CD4-positive, alpha-beta T cell (primary cell): ENCODE measurements around the gene DLG1. TPM values are rescaled to one million over a fixed set of nuclear protein-coding genes. Genes with fewer than 3 reads are reported as not detected.

ENCODE experiments used
- ATAC-seq: fragments of 200-7000 bp; cut with Tn5 transposase; one replicate; pipeline ENCODE4 v1.10.0; 2022; ENCODE audit warnings: mild to moderate bottlenecking; ENCODE audit not compliant: poor library complexity
- CTCF ChIA-PET: fragments of 350-600 bp; sonication (Branson Sonifier 250); formaldehyde crosslinking; loops from one replicate; lab custom pipeline; 2021; ENCODE audit warnings: antibody characterized with exemption, inconsistent platforms; lab: Charles Lee
- POLR2A ChIA-PET: fragments of 350-600 bp; sonication (Branson Sonifier 250); formaldehyde crosslinking; loops from one replicate; lab custom pipeline; 2021; ENCODE audit warnings: antibody characterized with exemption, inconsistent platforms; lab: Charles Lee
- DNase-seq, 14 experiments: peaks; one replicate each; pipeline ENCODE4 v3.0.0-alpha.2; 2013 to 2020; ENCODE audit warnings: mixed read lengths in 2 of 14
- H3K27ac ChIP-seq, 2 donors: one replicate each; pipeline versions ENCODE4 v1.5.1 to v1.7.0; 2013; ENCODE audit warnings: low read length in 2 of 2, low read depth in 1 of 2, mild to moderate bottlenecking in 1 of 2
- H3K27me3 ChIP-seq, 2 experiments: 1 replicate in 1 of 2; 2 replicates in 1 of 2; pipeline versions ENCODE4 v1.6.1 to v1.7.0; 2013; ENCODE audit warnings: low read length in 2 of 2, control low read depth in 1 of 2, mild to moderate bottlenecking in 1 of 2, moderate library complexity in 1 of 2; ENCODE audit not compliant: insufficient read depth in 2 of 2, control insufficient read depth in 1 of 2
- H3K36me3 ChIP-seq: one replicate; pipeline ENCODE4 v1.6.1; 2013; ENCODE audit warnings: low read length, control low read depth; ENCODE audit not compliant: insufficient read depth
- H3K4me1 ChIP-seq: one replicate; pipeline ENCODE4 v1.6.1; 2013; ENCODE audit warnings: low read length, control low read depth; ENCODE audit not compliant: insufficient read depth
- H3K4me3 ChIP-seq: one replicate; pipeline ENCODE4 v1.5.1; 2013; ENCODE audit warnings: mild to moderate bottlenecking, low read length, moderate library complexity
- H3K9me3 ChIP-seq, 2 experiments: 1 replicate in 1 of 2; 2 replicates in 1 of 2; pipeline versions ENCODE4 v1.6.1 to v1.7.0; 2013; ENCODE audit warnings: low read length in 2 of 2, mild to moderate bottlenecking in 2 of 2, control low read depth in 1 of 2, moderate library complexity in 1 of 2; ENCODE audit not compliant: control insufficient read depth in 1 of 2, insufficient read depth in 1 of 2
- H3K27ac Mint-ChIP-seq: one replicate; pipeline ENCODE4 v1.8.0; 2020; ENCODE audit warnings: mixed read lengths
- H3K27me3 Mint-ChIP-seq: one replicate; pipeline ENCODE4 v1.8.0; 2021; ENCODE audit warnings: mixed read lengths
- H3K36me3 Mint-ChIP-seq: one replicate; pipeline ENCODE4 v1.8.0; 2021; ENCODE audit warnings: low read depth, mixed read lengths
- H3K4me1 Mint-ChIP-seq: one replicate; pipeline ENCODE4 v1.8.0; 2021; ENCODE audit warnings: low read depth, mixed read lengths
- H3K4me3 Mint-ChIP-seq: one replicate; pipeline ENCODE4 v1.8.0; 2020; ENCODE audit warnings: mild to moderate bottlenecking, mixed read lengths
- H3K9me3 Mint-ChIP-seq: one replicate; pipeline ENCODE4 v1.8.0; 2020; ENCODE audit warnings: mixed read lengths
- intact Hi-C, 2 experiments: fragments of 100-400 bp; cut with DNase I in 1 of 2; cut with micrococcal nuclease in 1 of 2; formaldehyde crosslinking; loops; one replicate each; pipeline versions ENCODE4 v1.15.1 to v1.9.0; 2023 to 2025; cut with DNase I, micrococcal nuclease
- total RNA-seq, 174 experiments: library from RNA in 2 of 174; stranded (reverse) in 2 of 174; gene quantifications; one replicate each; pipeline ENCODE4 v1.2.3 and lab custom pipeline; 2021 to 2026
- TF ChIP-seq, protein P1 (sequence below): fragments of 200-600 bp; IDR thresholded peaks from one replicate; pipeline ENCODE4 v1.8.0; 2022; ENCODE audit warnings: antibody characterized with exemption, mild to moderate bottlenecking

Gene DLG1
- total RNA-seq, 2 experiments from 2014 or later: 86.8 to 91.8 TPM

DNA sequence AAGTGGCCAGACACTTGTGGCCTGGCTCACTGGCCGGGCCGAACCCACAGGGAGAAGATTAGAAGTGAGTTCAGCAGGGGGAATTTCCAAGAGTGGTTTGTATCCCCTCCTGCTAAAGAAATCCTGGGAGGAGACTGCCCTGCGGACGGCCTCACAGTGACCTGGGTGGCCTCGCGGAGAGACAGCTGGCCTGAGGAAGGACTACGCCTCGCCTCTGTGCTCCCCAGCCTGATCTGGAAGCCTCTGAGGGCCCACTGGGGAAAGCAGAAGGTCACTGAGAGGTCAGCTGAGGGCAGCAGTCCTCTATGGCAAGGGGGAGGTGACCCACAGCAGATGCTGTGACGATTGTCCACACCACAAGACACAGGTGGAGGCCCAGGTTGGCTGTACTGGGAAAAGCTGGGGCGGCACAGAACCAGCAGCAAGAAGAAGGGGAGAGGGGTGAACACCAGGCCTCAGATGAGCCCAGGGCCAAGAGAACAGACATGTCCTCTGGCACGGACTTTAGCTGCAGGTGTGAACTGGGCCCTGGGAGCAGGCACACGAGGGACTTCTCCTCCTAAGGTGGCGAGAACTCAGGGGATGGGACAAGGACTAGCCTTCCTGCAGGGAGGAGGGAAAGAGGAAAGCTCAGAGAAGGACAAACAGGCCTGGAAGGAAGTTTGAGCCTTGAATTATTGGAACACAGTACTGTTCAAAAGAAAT, 37.2 kb upstream of the DLG1 start:
- Mint-ChIP-seq H3K27me3 (no peaks in the 10 kb centered on the region), H3K4me3 (no peak overlapping the region), H3K4me1 (no peaks in the 10 kb centered on the region), H3K27ac (no peak overlapping the region), H3K36me3 (no peaks in the 10 kb centered on the region), H3K9me3 (no peaks in the 10 kb centered on the region)
- TF ChIP-seq, protein P1, sequence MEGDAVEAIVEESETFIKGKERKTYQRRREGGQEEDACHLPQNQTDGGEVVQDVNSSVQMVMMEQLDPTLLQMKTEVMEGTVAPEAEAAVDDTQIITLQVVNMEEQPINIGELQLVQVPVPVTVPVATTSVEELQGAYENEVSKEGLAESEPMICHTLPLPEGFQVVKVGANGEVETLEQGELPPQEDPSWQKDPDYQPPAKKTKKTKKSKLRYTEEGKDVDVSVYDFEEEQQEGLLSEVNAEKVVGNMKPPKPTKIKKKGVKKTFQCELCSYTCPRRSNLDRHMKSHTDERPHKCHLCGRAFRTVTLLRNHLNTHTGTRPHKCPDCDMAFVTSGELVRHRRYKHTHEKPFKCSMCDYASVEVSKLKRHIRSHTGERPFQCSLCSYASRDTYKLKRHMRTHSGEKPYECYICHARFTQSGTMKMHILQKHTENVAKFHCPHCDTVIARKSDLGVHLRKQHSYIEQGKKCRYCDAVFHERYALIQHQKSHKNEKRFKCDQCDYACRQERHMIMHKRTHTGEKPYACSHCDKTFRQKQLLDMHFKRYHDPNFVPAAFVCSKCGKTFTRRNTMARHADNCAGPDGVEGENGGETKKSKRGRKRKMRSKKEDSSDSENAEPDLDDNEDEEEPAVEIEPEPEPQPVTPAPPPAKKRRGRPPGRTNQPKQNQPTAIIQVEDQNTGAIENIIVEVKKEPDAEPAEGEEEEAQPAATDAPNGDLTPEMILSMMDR: no peak
- H3K27me3 ChIP-seq: no peaks in the 10 kb centered on the region
- H3K4me1 ChIP-seq: no peaks in the 10 kb centered on the region
- ChIA-PET CTCF (no interaction called here), POLR2A (no interaction called here)
- H3K9me3 ChIP-seq: no peaks in the 10 kb centered on the region
- no peaks in the 10 kb centered on the region for H3K36me3 ChIP-seq
- DNase-seq (no peak), ATAC-seq (no peak)
- no peak overlapping the region for H3K27ac ChIP-seq
- intact Hi-C loops: no loop called here
- H3K4me3 ChIP-seq: no peak overlapping the region

DNA sequence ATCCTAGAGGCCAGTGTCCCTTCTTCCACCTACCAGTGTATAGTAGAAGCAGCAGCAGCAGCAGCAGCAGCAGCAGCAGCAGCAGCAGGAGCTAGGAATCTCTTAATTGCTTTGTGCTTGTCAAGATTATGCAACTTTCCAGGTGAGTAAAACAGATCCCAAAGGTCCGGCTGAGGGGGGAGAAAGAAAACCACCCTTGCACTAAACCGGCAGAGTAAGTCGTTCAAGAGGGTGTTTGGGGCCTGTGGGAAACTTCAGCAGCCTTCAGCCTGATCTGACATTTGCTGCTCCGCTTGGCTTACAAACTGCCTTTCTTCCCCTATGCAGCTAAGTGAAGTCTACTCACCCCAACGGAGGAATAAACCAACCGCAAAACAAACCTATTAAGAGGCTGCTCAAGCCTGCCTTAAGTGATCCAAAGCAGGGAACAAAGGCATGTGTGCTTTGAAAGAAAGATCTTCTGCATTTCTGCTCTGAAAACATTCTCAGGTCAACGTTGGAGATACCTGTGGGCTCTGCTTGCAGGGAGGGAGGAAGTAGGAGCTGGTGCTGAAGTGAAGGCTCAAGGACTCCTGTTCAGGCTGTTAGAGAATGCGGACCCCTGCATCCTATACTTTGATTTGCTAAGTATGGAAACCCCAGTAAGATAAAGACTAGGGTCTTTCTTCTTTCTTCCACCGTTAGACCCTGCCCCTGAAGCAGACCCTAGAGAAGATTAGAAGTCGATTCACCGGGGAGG, 35.7 kb upstream of the DLG1 start:
- ATAC-seq (no peak), DNase-seq (no peak)
- Histone ChIP-seq H3K4me3 (no peak overlapping the region), H3K9me3 (no peaks in the 10 kb centered on the region), H3K27ac (no peak overlapping the region), H3K4me1 (no peaks in the 10 kb centered on the region), H3K27me3 (no peaks in the 10 kb centered on the region), H3K36me3 (no peaks in the 10 kb centered on the region)
- TF ChIP-seq, protein P1: no peak
- Mint-ChIP-seq H3K9me3 (no peaks in the 10 kb centered on the region), H3K4me1 (no peaks in the 10 kb centered on the region), H3K36me3 (no peaks in the 10 kb centered on the region), H3K4me3 (no peak overlapping the region), H3K27ac (no peak overlapping the region), H3K27me3 (no peaks in the 10 kb centered on the region)
- ChIA-PET POLR2A (no interaction called here), CTCF (no interaction called here)
- intact Hi-C loops: no loop called here

DNA sequence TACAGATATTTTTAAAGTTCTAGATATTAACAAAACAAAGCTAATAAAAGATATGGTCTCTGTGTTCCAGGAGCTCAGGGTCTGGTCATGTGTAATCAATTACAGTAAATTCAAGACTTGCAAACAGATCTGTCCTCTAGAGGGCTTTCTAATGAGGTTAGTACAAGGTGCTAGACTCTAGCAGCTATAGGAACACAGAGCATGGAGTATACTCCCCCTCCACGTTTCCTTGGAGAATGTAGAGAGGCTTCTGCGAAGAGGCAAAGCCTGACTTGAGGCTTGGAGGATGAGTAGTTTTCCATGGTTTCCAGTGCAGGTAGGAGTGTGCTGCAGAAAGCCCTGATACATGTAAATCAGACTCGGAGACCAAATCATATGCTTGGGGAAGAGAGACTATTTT, 32.7 kb upstream of the DLG1 start:
- H3K9me3 Mint-ChIP-seq: no peaks in the 10 kb centered on the region
- no peak overlapping the region for H3K27ac Mint-ChIP-seq
- POLR2A ChIA-PET: no interaction called here
- H3K27me3 ChIP-seq: no peaks in the 10 kb centered on the region
- CTCF ChIA-PET: no interaction called here
- no peaks in the 10 kb centered on the region for H3K27me3 Mint-ChIP-seq
- H3K4me1 Mint-ChIP-seq: no peaks in the 10 kb centered on the region
- no peak overlapping the region for H3K27ac ChIP-seq
- no peaks in the 10 kb centered on the region for H3K4me1 ChIP-seq
- no peaks in the 10 kb centered on the region for H3K36me3 Mint-ChIP-seq
- intact Hi-C loops: no loop called here
- no peaks in the 10 kb centered on the region for H3K36me3 ChIP-seq
- no peaks in the 10 kb centered on the region for H3K9me3 ChIP-seq
- no peak for DNase-seq
- no peak for ATAC-seq
- TF ChIP-seq, protein P1: no peak
- no peak overlapping the region for H3K4me3 Mint-ChIP-seq
- no peak overlapping the region for H3K4me3 ChIP-seq
